DOHH2 (cell line): ENCODE data around the gene AQP7.

ENCODE experiments used
- H3F3A ChIP-seq: fragments of 200-600 bp; sonication (generic), shearing (Covaris generic); 2 replicates; pipeline ENCODE4 v1.6.0; 2016; ENCODE audit warnings: antibody characterized with exemption, mild to moderate bottlenecking; ENCODE audit not compliant: control insufficient read depth, insufficient read depth
- H3K27ac ChIP-seq: fragments of 200-600 bp; sonication (generic); 2 replicates; pipeline ENCODE4 v1.5.1; 2014; ENCODE audit warnings: low read depth, mild to moderate bottlenecking, low read length, moderate library complexity
- H3K27me3 ChIP-seq: fragments of 200-600 bp; sonication (generic); 2 replicates; pipeline ENCODE4 v1.6.1; 2014; ENCODE audit warnings: mild to moderate bottlenecking, low read length, mixed read lengths; ENCODE audit not compliant: control insufficient read depth
- H3K36me3 ChIP-seq: fragments of 200-600 bp; sonication (generic); 2 replicates; pipeline ENCODE4 v1.6.1; 2014; ENCODE audit warnings: mild to moderate bottlenecking, low read length, moderate library complexity, mixed read lengths; ENCODE audit not compliant: control insufficient read depth
- H3K4me1 ChIP-seq: fragments of 200-600 bp; sonication (generic); 2 replicates; pipeline ENCODE4 v1.6.1; 2014; ENCODE audit warnings: mild to moderate bottlenecking, low read length, mixed read lengths; ENCODE audit not compliant: control insufficient read depth
- H3K4me2 ChIP-seq: fragments of 200-600 bp; sonication (generic); 2 replicates; pipeline ENCODE4 v1.6.0; 2014; ENCODE audit warnings: mild to moderate bottlenecking, low read length, moderate library complexity
- H3K4me3 ChIP-seq: fragments of 200-600 bp; sonication (generic); 2 replicates; pipeline ENCODE4 v1.5.1; 2014; ENCODE audit warnings: mild to moderate bottlenecking, low read length, mixed read lengths
- H3K79me2 ChIP-seq: fragments of 200-600 bp; sonication (generic); 2 replicates; pipeline ENCODE4 v1.6.1; 2014; ENCODE audit warnings: mild to moderate bottlenecking, low read length, mixed read lengths; ENCODE audit not compliant: control insufficient read depth
- H3K9me2 ChIP-seq: fragments of 200-600 bp; sonication (generic); replicated peaks from 2 replicates; pipeline ENCODE4 v1.6.1; 2014; ENCODE audit warnings: mild to moderate bottlenecking, low read length, mixed read lengths; ENCODE audit not compliant: control insufficient read depth
- H3K9me3 ChIP-seq: fragments of 200-600 bp; sonication (generic); 2 replicates; pipeline ENCODE4 v1.6.1; 2014; ENCODE audit warnings: antibody characterized with exemption, low read length, mixed read lengths; ENCODE audit not compliant: control insufficient read depth, insufficient read depth
- H4K20me1 ChIP-seq: fragments of 200-600 bp; sonication (generic); 2 replicates; pipeline ENCODE4 v1.6.0; 2014; ENCODE audit warnings: low read depth, mild to moderate bottlenecking, antibody characterized with exemption, low read length, moderate library complexity; ENCODE audit not compliant: control insufficient read depth, insufficient read depth
- EZH2phosphoT487 ChIP-seq: fragments of 200-600 bp; sonication (generic); IDR thresholded peaks from 2 replicates; pipeline ENCODE4 v1.6.1; 2017; ENCODE audit warnings: borderline replicate concordance, mild to moderate bottlenecking, antibody characterized with exemption, low read length, moderate library complexity, mixed read lengths
- TF ChIP-seq, protein P1 (sequence below): fragments of 200-600 bp; sonication (generic); IDR thresholded peaks from one replicate; pipeline ENCODE4 v1.5.1; 2014; ENCODE audit warnings: antibody characterized with exemption, mild to moderate bottlenecking, low read depth, low read length; ENCODE audit not compliant: poor library complexity, severe bottlenecking

AQP7 gene

DNA sequence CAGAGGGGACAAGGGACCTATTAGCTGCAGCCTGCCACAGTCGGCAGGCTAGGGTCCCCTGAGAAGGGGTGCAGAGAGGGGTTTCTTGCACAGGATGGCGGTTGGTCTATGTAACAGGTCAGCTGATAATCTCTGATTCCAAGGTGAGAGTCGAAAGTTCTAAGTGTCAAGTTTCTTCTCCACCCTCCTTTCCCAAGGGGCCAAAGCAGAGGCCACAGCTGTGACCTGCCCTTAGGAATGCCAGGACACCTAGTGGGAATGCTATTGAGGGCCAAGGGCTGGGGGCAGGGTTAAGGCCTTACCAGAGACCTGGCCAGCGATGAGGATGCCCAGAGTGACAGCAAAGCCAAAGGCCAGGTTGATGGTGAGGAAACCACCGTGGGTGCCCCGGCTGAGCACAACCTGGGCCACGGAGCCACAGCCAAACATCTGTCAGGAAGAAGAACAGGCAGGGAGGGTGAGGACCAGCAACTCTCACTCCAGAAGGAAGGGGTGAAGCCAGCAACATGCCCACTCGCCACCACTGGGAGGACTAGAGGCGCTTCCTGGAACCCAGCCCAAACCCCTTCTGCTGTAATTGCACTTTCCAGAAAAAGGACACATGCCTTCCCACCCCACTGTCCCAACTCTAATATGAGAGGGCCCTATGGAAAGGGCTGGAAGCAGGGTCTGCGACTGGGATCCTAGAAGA lies 41.2 kb upstream of the AQP7 start:
- Histone ChIP-seq H4K20me1 (no peaks in the 10 kb centered on the region), H3K4me2 (no peak overlapping the region), H3K4me3 (no peak overlapping the region), H3K9me2 (no peaks in the 10 kb centered on the region), H3K27me3 (peaks cover 18% of the 10 kb centered on the region), H3F3A (no peaks in the 10 kb centered on the region), H3K79me2 (no peaks in the 10 kb centered on the region), H3K27ac (no peak overlapping the region), H3K36me3 (no peaks in the 10 kb centered on the region), H3K9me3 (no peaks in the 10 kb centered on the region), H3K4me1 (peaks cover 25% of the 10 kb centered on the region)
- TF ChIP-seq EZH2phosphoT487, result no peak
- TF ChIP-seq, protein P1, sequence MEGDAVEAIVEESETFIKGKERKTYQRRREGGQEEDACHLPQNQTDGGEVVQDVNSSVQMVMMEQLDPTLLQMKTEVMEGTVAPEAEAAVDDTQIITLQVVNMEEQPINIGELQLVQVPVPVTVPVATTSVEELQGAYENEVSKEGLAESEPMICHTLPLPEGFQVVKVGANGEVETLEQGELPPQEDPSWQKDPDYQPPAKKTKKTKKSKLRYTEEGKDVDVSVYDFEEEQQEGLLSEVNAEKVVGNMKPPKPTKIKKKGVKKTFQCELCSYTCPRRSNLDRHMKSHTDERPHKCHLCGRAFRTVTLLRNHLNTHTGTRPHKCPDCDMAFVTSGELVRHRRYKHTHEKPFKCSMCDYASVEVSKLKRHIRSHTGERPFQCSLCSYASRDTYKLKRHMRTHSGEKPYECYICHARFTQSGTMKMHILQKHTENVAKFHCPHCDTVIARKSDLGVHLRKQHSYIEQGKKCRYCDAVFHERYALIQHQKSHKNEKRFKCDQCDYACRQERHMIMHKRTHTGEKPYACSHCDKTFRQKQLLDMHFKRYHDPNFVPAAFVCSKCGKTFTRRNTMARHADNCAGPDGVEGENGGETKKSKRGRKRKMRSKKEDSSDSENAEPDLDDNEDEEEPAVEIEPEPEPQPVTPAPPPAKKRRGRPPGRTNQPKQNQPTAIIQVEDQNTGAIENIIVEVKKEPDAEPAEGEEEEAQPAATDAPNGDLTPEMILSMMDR, result no peak

DNA sequence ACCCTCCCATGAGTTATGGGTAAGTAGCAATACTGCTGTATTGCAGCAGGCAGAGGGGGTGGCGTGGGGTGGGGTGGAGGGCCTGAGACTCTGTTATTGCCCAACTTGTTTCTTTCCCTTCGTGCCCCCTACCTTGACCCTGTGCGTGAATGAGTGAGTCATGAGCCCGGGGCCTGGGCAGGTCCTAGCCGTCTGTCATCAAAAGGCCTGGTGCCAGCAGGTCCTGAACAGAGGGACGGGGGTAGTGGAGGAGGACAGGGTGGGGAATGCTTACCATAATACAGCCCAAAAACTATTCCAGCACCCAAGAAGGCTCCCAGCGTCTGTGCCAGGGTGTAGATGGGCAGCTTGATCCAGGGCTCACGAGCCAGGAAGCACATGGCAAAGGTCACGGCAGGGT lies 40.7 kb upstream of the AQP7 start:
- no peak overlapping the region for H3K4me2 ChIP-seq
- H3K9me2 ChIP-seq, result no peaks in the 10 kb centered on the region
- H3K4me1 ChIP-seq, result peaks cover 24% of the 10 kb centered on the region
- H3K27me3 ChIP-seq, result peaks cover 15% of the 10 kb centered on the region
- TF ChIP-seq EZH2phosphoT487, result no peak
- TF ChIP-seq, protein P1, result no peak
- H3K4me3 ChIP-seq, result no peak overlapping the region
- no peaks in the 10 kb centered on the region for H4K20me1 ChIP-seq
- no peaks in the 10 kb centered on the region for H3K9me3 ChIP-seq
- no peaks in the 10 kb centered on the region for H3K36me3 ChIP-seq
- no peaks in the 10 kb centered on the region for H3F3A ChIP-seq
- H3K79me2 ChIP-seq, result no peaks in the 10 kb centered on the region
- H3K27ac ChIP-seq, result no peak overlapping the region

DNA sequence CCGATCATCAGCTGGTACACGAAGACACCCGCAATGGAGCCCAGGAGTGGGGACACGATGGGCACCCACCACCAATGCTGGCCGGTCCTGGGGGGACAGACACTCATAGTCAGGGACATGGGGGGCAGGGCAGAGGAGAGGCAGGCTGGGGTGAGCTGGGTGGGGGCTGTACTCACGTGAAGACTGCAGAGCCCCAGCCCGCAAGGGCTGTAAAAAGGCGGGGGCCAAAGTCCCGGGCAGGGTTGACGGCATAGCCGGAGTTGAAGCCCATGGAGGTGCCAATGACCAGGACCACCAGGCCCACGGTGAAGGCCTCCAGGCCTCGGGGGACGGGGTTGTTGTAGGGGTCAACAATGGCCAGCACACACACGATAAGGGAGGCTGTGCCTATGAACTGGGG lies 39.8 kb upstream of the AQP7 start:
- Histone ChIP-seq H3F3A (no peaks in the 10 kb centered on the region), H4K20me1 (no peaks in the 10 kb centered on the region), H3K4me3 (no peak overlapping the region), H3K27ac (no peak overlapping the region), H3K9me3 (no peaks in the 10 kb centered on the region), H3K4me1 (peaks cover 15% of the 10 kb centered on the region), H3K36me3 (no peaks in the 10 kb centered on the region), H3K9me2 (no peaks in the 10 kb centered on the region), H3K4me2 (no peak overlapping the region), H3K27me3 (peaks cover 6% of the 10 kb centered on the region), H3K79me2 (no peaks in the 10 kb centered on the region)
- TF ChIP-seq EZH2phosphoT487, result no peak
- TF ChIP-seq, protein P1, result no peak
